Fibroblast of pulmonary artery (primary cell): Measurements from ENCODE around the gene GATAD2B.
"Not testable (repeated sequence)": the region's sequence is repeated elsewhere in the genome, so short reads cannot be mapped to it uniquely, and the experiment has no call there.

Source experiments
- DNase-seq: peaks from one replicate; pipeline ENCODE4 v3.0.0-alpha.2; 2010; ENCODE audit warnings: low read depth
- H3K4me3 ChIP-seq: replicated peaks from 2 replicates; pipeline ENCODE4 v1.5.1; 2011; ENCODE audit warnings: low read depth, mild to moderate bottlenecking, control low read depth, low read length, moderate library complexity
- CTCF ChIP-seq: IDR thresholded peaks from 2 replicates; pipeline ENCODE4 v1.5.1; 2011; ENCODE audit warnings: mild to moderate bottlenecking, control low read depth, low read length, inconsistent platforms; ENCODE audit errors: missing control alignments

GATAD2B gene

GRCh38 chr1:153849487-153850185, 73.1 kb downstream of the GATAD2B start:
- DNase-seq: no peak
- TF ChIP-seq CTCF: no peak
- H3K4me3 ChIP-seq: no peak overlapping the region

GRCh38 chr1:153848805-153849204, 74.0 kb downstream of the GATAD2B start:
- TF ChIP-seq CTCF: no peak
- no peak for DNase-seq
- H3K4me3 ChIP-seq: no peak overlapping the region

GRCh38 chr1:153845158-153845557, 77.6 kb downstream of the GATAD2B start:
- no peak for DNase-seq
- H3K4me3 ChIP-seq: no peak overlapping the region
- no peak for TF ChIP-seq CTCF

GRCh38 chr1:153844349-153844748, 78.4 kb downstream of the GATAD2B start:
- H3K4me3 ChIP-seq, DNase-seq: not testable (repeated sequence)

GRCh38 chr1:153842006-153842471, 80.7 kb downstream of the GATAD2B start:
- no peak for TF ChIP-seq CTCF
- no peak overlapping the region for H3K4me3 ChIP-seq
- DNase-seq: no peak

GRCh38 chr1:153841463-153841994, 81.2 kb downstream of the GATAD2B start:
- TF ChIP-seq CTCF: no peak
- no peak overlapping the region for H3K4me3 ChIP-seq
- peak; percentile 48 for DNase-seq

GRCh38 chr1:153840774-153841173, 82.0 kb downstream of the GATAD2B start:
- not testable (repeated sequence) for DNase-seq, H3K4me3 ChIP-seq

GRCh38 chr1:153833968-153834367, 88.8 kb downstream of the GATAD2B start:
- DNase-seq: not testable (repeated sequence)

More at GRCh38 chr1:153833968-153834367, 88.8 kb downstream of the GATAD2B start:
- not testable (repeated sequence) for H3K4me3 ChIP-seq
